ENCODE measurements around the gene IREB2. TPM values are rescaled to one million over a fixed set of nuclear protein-coding genes. Genes with fewer than 3 reads are reported as not detected.

The IREB2 gene
- total and polyA plus RNA-seq, 2 of the 13 experiments (the other 11 are each of a cell fraction or from before 2014, with no cell fraction given), result 24.2 to 30.4 TPM

GRCh38 chr15:78437762-78438618, at the start of gene IREB2 (continued):
- TF ChIP-seq ZNF407 (CRISPR knock-in tag; IDR thresholded peaks at IDR 0.05; ENCODE audit: not compliant biosample characterization) (peak; percentile 26), ZNF33A (CRISPR knock-in tag; IDR thresholded peaks at IDR 0.05; ENCODE audit: borderline replicate concordance) (no peak), TAF1 (CRISPR knock-in tag; IDR thresholded peaks at IDR 0.05) (peak; percentile 77), ZSCAN22 (CRISPR knock-in tag; IDR thresholded peaks at IDR 0.05) (no peak), MEIS1 (CRISPR knock-in tag; IDR thresholded peaks at IDR 0.05; ENCODE audit: borderline replicate concordance) (no peak), ZNF792 (CRISPR knock-in tag; IDR thresholded peaks at IDR 0.05) (0 out of 2 replicates have a peak, but pooled peaks have one; percentile 44), CHD2 (IDR thresholded peaks at IDR 0.05; ENCODE audit: low read depth, low read length) (peak; percentile 98), MAX (IDR thresholded peaks at IDR 0.05) (peak; percentile 76), ZNF674 (CRISPR knock-in tag; IDR thresholded peaks at IDR 0.05; ENCODE audit: low read depth) (0 out of 2 replicates have a peak, but pooled peaks have one; percentile 28), ZNF772 (CRISPR knock-in tag; IDR thresholded peaks at IDR 0.05) (no peak; the same call in none of the 2 replicates), PHF20 (CRISPR knock-in tag; IDR thresholded peaks at IDR 0.05) (peak; percentile 83), ZNF275 (CRISPR knock-in tag; IDR thresholded peaks at IDR 0.05; ENCODE audit: borderline replicate concordance) (no peak), ZNF503 (CRISPR knock-in tag; IDR thresholded peaks at IDR 0.05) (peak; percentile 50; the same call in 1 of the 2 replicates), ZNF431 (CRISPR knock-in tag; IDR thresholded peaks at IDR 0.05; ENCODE audit: borderline replicate concordance, low read depth) (peak; percentile 86; the same call in 1 of the 2 replicates), ZKSCAN1 (IDR thresholded peaks at IDR 0.05; ENCODE audit: low read length) (no peak), BORCS8-MEF2B (CRISPR knock-in tag; IDR thresholded peaks at IDR 0.05) (no peak; the same call in 1 of the 2 replicates), NFKB2 (CRISPR knock-in tag; IDR thresholded peaks at IDR 0.05; ENCODE audit: borderline replicate concordance) (peak; percentile 79; the same call in 1 of the 2 replicates)

Data from HepG2 (cell line).